Keratinocyte (primary cell): ENCODE data around the gene ALOX12B. TPM values are rescaled to one million over a fixed set of nuclear protein-coding genes. Genes with fewer than 3 reads are reported as not detected.

Experiments used
- DNase-seq: peaks from one replicate; pipeline ENCODE4 v3.0.0-alpha.2; 2011; ENCODE audit warnings: low read depth, missing footprints, low spot score
- FAIRE-seq: peaks from 2 replicates; lab custom pipeline; 2011; peaks lifted over from hg19 to GRCh38; lab: Jason Lieb, UNC
- H2AFZ ChIP-seq: 2 replicates; pipeline ENCODE4 v1.6.0; 2012; ENCODE audit warnings: low read length, control low read depth, inconsistent platforms; ENCODE audit not compliant: control insufficient read depth
- H3K27ac ChIP-seq: 2 replicates; pipeline ENCODE4 v1.5.1; 2011; ENCODE audit warnings: low read length; ENCODE audit not compliant: control insufficient read depth, insufficient read depth
- H3K27me3 ChIP-seq: 3 replicates; pipeline ENCODE4 v1.6.0; 2011; ENCODE audit warnings: low read length; ENCODE audit not compliant: control insufficient read depth, insufficient read depth; ENCODE audit errors: extremely low read depth
- H3K36me3 ChIP-seq, 2 experiments: 2 replicates in 1 of 2; 3 replicates in 1 of 2; pipeline ENCODE4 v1.5.1; 2011; ENCODE audit warnings: low read length in 2 of 2, mild to moderate bottlenecking in 1 of 2; ENCODE audit not compliant: control insufficient read depth in 2 of 2, insufficient read depth in 2 of 2; ENCODE audit errors: extremely low read depth in 1 of 2
- H3K4me1 ChIP-seq: 3 replicates; pipeline ENCODE4 v1.5.1; 2011; ENCODE audit warnings: low read length; ENCODE audit not compliant: control insufficient read depth, insufficient read depth; ENCODE audit errors: extremely low read depth
- H3K4me2 ChIP-seq: 3 replicates; pipeline ENCODE4 v1.6.0; 2011; ENCODE audit warnings: low read depth, low read length; ENCODE audit not compliant: control insufficient read depth, insufficient read depth; ENCODE audit errors: extremely low read depth
- H3K4me3 ChIP-seq, 3 experiments: fragments of 200-600 bp in 1 of 3; sonication (generic) in 1 of 3; 2 replicates in 2 of 3; 3 replicates in 1 of 3; pipeline ENCODE4 v1.5.1; 2011 to 2016; ENCODE audit warnings: low read length in 3 of 3, mild to moderate bottlenecking in 3 of 3, control low read depth in 2 of 3, inconsistent platforms in 1 of 3, low read depth in 1 of 3, mixed read lengths in 1 of 3, mixed run types in 1 of 3, moderate library complexity in 1 of 3; ENCODE audit not compliant: control insufficient read depth in 2 of 3, insufficient read depth in 2 of 3; ENCODE audit errors: extremely low read depth in 1 of 3
- H3K79me2 ChIP-seq: 2 replicates; pipeline ENCODE4 v1.6.0; 2012; ENCODE audit warnings: low read length; ENCODE audit not compliant: control insufficient read depth, insufficient read depth
- H3K9ac ChIP-seq: 3 replicates; pipeline ENCODE4 v1.6.0; 2011; ENCODE audit warnings: low read length; ENCODE audit not compliant: control insufficient read depth, insufficient read depth; ENCODE audit errors: extremely low read depth
- H3K9me1 ChIP-seq: 3 replicates; pipeline ENCODE4 v1.6.0; 2011; ENCODE audit warnings: low read length; ENCODE audit not compliant: control insufficient read depth, insufficient read depth; ENCODE audit errors: extremely low read depth
- H3K9me3 ChIP-seq: 2 replicates; pipeline ENCODE4 v1.5.1; 2012; ENCODE audit warnings: low read depth, low read length; ENCODE audit not compliant: control insufficient read depth
- H4K20me1 ChIP-seq: 3 replicates; pipeline ENCODE4 v1.6.0; 2011; ENCODE audit warnings: low read length; ENCODE audit not compliant: control insufficient read depth, insufficient read depth; ENCODE audit errors: extremely low read depth
- CTCF ChIP-seq, 3 experiments: IDR thresholded peaks in 1 of 3; conservative IDR thresholded peaks in 1 of 3; optimal IDR thresholded peaks in 1 of 3; 2 replicates in 2 of 3; 3 replicates in 1 of 3; pipeline versions ENCODE3 to v1.5.1; 2011; ENCODE audit warnings: low read length in 3 of 3, mild to moderate bottlenecking in 3 of 3, moderate library complexity in 2 of 3, control low read depth in 1 of 3, inconsistent platforms in 1 of 3; ENCODE audit not compliant: insufficient read depth in 2 of 3; ENCODE audit errors: extremely low read depth in 1 of 3
- EZH2 ChIP-seq: IDR thresholded peaks from one replicate; pipeline ENCODE4 v1.6.1; 2012; ENCODE audit warnings: inconsistent platforms, mild to moderate bottlenecking, low read length, moderate library complexity
- dilution Hi-C: fragments of 300-500 bp; cut with MboI; formaldehyde crosslinking; loops from one replicate; pipeline ENCODE4 v1.7.0; 2020; ENCODE audit warnings: low sequenced_read_pairs; ENCODE audit not compliant: extremely low pct_ligation_motif_present
- polyA minus RNA-seq, 3 experiments: library from RNA; depleted of rRNA, polyadenylated mRNA; stranded (reverse); fragments of >200 nt; gene quantifications; 1 replicate in 1 of 3; 2 replicates in 1 of 3; 3 replicates in 1 of 3; pipeline ENCODE4 v1.2.3, GENCODE V29; 2011
- polyA plus RNA-seq, 5 experiments: library from polyadenylated mRNA; depleted of rRNA in 3 of 5; stranded (reverse) in 3 of 5; stranded (forward) in 1 of 5; unstranded in 1 of 5; fragments of >200 nt; gene quantifications; 1 replicate in 1 of 5; 2 replicates in 3 of 5; 3 replicates in 1 of 5; pipeline versions ENCODE4 v1.2.1 to v1.2.3, GENCODE V29; 2011 to 2012; ENCODE audit warnings: missing spikeins in 2 of 5, low read depth in 1 of 5, low replicate concordance in 1 of 5

Gene ALOX12B
- polyA plus RNA-seq (0.43 to 0.75 TPM (median 0.47 TPM) in 3 replicates), polyA minus RNA-seq (0.20 to 2.1 TPM (median 1.4 TPM) in 3 replicates)
- 98.5 TPM for polyA plus RNA-seq (2011; ENCODE audit: low read depth)
- polyA plus RNA-seq (2011; cell fraction: cytosol; rRNA removed): 0.41 and 0.44 TPM in 2 replicates
- polyA plus RNA-seq (2011; cell fraction: nucleus; rRNA removed): 1.9 and 2.0 TPM in 2 replicates
- 0.85 and 126 TPM in 2 replicates for polyA plus RNA-seq (2012; ENCODE audit: low replicate concordance)
- polyA minus RNA-seq (2011; cell fraction: cytosol; rRNA and poly(A)+ RNA removed): not detected
- 1.5 and 1.7 TPM in 2 replicates for polyA minus RNA-seq (2011; cell fraction: nucleus; rRNA and poly(A)+ RNA removed)

DNA sequence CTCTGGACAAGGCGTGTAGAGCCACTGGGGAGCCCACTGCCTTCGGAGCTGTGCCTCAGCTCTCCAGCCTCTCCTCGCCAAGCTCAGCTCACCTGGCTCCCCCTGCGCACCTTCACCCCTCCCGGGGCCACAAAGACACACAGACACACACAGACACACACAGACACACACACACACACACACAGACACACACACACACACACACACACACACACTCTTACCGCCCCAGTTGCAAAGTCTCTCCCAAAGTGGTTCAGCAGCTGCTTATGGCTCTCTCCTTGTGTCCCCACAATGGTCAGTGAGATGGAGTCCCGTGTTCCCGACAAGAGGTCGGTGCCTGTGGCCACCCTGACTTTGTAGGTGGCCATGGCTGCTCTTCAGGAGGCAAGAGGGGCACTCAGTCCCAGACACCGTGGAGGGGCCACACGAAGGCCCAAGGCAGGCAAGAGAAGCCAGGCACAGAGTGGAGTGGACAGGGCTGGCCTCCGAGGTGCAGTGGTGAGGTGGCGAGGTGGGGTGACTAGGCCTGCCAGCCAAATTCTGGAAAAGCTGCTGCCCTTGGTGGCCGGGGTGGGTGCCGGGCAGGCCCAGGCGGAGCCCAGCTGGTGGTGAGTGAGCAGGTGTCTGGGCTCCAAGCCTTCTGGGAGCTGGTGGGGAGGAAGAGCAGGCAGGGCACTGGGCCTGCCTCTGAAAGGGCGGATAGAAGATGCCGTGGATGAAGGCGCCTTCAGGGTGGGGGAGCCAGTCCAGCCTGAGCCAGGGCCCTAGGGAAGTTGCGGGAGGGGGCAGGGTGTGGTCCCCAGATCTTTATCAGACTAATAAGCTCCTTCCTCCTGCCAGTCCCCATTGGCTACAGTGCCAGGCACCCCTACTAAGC, at the start of gene ALOX12B:
TSS of gene ALOX12B (minus strand) at position 642 of the 877 bp plus-strand sequence. CDS start at position 368, 274 bp downstream.
- no peaks in the 10 kb centered on the region for H3K79me2 ChIP-seq
- H3K9ac ChIP-seq: no peak within 1 kb of the TSS
- TF ChIP-seq EZH2 (no peak), CTCF (optimal IDR thresholded peaks at IDR 0.05 in 1 of 3, IDR thresholded peaks at IDR 0.05 in 1 of 3, conservative IDR thresholded peaks at IDR 0.05 in 1 of 3; ENCODE audit: extremely low read depth in 1 of 3, insufficient read depth in 2 of 3, low read length in 3 of 3) (no peak)
- dilution Hi-C loops: no loop called here
- no peak within 1 kb of the TSS for H3K27ac ChIP-seq
- H3K9me3 ChIP-seq: no peaks in the 10 kb centered on the region
- no peaks in the 10 kb centered on the region for H3K9me1 ChIP-seq
- peaks cover 12% of the 10 kb centered on the region for H3K27me3 ChIP-seq
- H3K4me3 ChIP-seq: no peak within 1 kb of the TSS
- H2AFZ ChIP-seq: no peak within 1 kb of the TSS
- FAIRE-seq (no peak), DNase-seq (no peak)
- no peak within 1 kb of the TSS for H3K4me2 ChIP-seq
- H3K4me1 ChIP-seq: peaks cover 2% of the 10 kb centered on the region
- H3K36me3 ChIP-seq: no peaks in the 10 kb centered on the region
- H4K20me1 ChIP-seq: no peaks in the 10 kb centered on the region

DNA sequence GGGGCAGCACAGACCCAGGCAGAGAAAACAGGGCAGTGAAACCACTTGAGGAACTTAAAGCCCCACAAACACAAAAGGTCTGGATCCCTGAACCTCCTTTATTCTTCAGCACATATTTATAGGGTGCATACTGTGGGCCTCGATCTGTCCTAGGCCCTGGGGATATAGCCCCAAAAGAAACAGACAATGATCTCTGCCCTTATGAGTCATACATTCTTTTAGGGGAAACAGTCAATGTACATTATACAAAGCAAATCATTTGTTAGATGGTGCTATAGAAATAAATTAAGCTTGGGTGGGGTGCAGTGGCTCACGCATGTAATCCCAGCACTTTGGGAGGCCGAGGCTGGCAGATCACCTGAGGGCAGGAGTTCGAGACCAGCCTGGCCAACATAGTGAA, 46.4 kb upstream of the ALOX12B start:
- H3K9me1 ChIP-seq: no peaks in the 10 kb centered on the region
- peak; percentile 20 for FAIRE-seq

More for the DNA sequence above, 46.4 kb upstream of the ALOX12B start:
- H3K27ac ChIP-seq: no peak overlapping the region
- TF ChIP-seq EZH2 (no peak), CTCF (optimal IDR thresholded peaks at IDR 0.05 in 1 of 3, IDR thresholded peaks at IDR 0.05 in 1 of 3, conservative IDR thresholded peaks at IDR 0.05 in 1 of 3; ENCODE audit: extremely low read depth in 1 of 3, insufficient read depth in 2 of 3, low read length in 3 of 3) (no peak)
- peaks cover 17% of the 10 kb centered on the region for H3K4me1 ChIP-seq
- peaks cover under 1% of the 10 kb centered on the region for H4K20me1 ChIP-seq
- no peaks in the 10 kb centered on the region for H3K9me3 ChIP-seq
- H3K36me3 ChIP-seq: no peaks in the 10 kb centered on the region
- H2AFZ ChIP-seq: no peak overlapping the region
- dilution Hi-C loops: no loop called here
- no peaks in the 10 kb centered on the region for H3K27me3 ChIP-seq
- no peak overlapping the region for H3K9ac ChIP-seq
- H3K79me2 ChIP-seq: no peaks in the 10 kb centered on the region
- H3K4me3 ChIP-seq: no peak overlapping the region
- no peak for DNase-seq
- peak overlapping the region; percentile 19 for H3K4me2 ChIP-seq
